A549 (cell line): ENCODE measurements around the gene MRPL28. TPM values are rescaled to one million over a fixed set of nuclear protein-coding genes. Genes with fewer than 3 reads are reported as not detected.

ENCODE experiments used
- ATAC-seq, 2 experiments: fragments of 200-7000 bp in 1 of 2; fragments of >200 bp in 1 of 2; cut with Nextera tagmentation in 1 of 2; cut with Tn5 transposase in 1 of 2; 3 replicates each; pipeline versions ENCODE4 v1.8.0 to v1.9.1; 2018 to 2020; ENCODE audit warnings: mild to moderate bottlenecking in 1 of 2, moderate library complexity in 1 of 2
- CTCF ChIA-PET: fragments of 300-600 bp; sonication (Branson Sonifier 250); formaldehyde crosslinking; extraction: SDS; loops from one replicate; lab custom pipeline; 2021; ENCODE audit warnings: antibody characterized with exemption, inconsistent platforms; lab: Yijun Ruan, JAX
- POLR2A ChIA-PET: fragments of 350-600 bp; formaldehyde crosslinking; extraction: SDS; loops from one replicate; lab custom pipeline; 2021; ENCODE audit warnings: antibody characterized with exemption, inconsistent platforms; lab: Yijun Ruan, JAX
- DNase-seq, 2 experiments: peaks; one replicate each; pipeline versions ENCODE4 v3.0.0 to v3.0.0-alpha.2; 2011 to 2016; ENCODE audit warnings: low read depth in 1 of 2, low spot score in 1 of 2
- FAIRE-seq: peaks from 2 replicates; lab custom pipeline; 2011; peaks lifted over from hg19 to GRCh38; lab: Jason Lieb, UNC
- H3K27ac ChIP-seq, 2 experiments: fragments of >200 bp; sonication (Bioruptor Twin); formaldehyde crosslinking; 3 replicates each; pipeline ENCODE4 v1.5.1; 2016 to 2017
- H3K4me1 ChIP-seq: fragments of >200 bp; sonication (Bioruptor Twin); formaldehyde crosslinking; 3 replicates; pipeline ENCODE4 v1.6.1; 2016
- H3K4me2 ChIP-seq: fragments of >200 bp; sonication (Bioruptor Twin); formaldehyde crosslinking; 3 replicates; pipeline ENCODE4 v1.6.1; 2016
- H3K4me3 ChIP-seq: fragments of >200 bp; sonication (Bioruptor Twin); formaldehyde crosslinking; 3 replicates; pipeline ENCODE4 v1.5.1; 2016
- H3K9me3 ChIP-seq: fragments of >200 bp; sonication (Bioruptor Twin); formaldehyde crosslinking; 3 replicates; pipeline ENCODE4 v1.6.1; 2016
- EP300 ChIP-seq, 2 experiments: fragments of >200 bp; sonication (Bioruptor Twin); formaldehyde crosslinking; IDR thresholded peaks; 2 replicates in 1 of 2; 3 replicates in 1 of 2; pipeline ENCODE4 v1.6.1; 2016 to 2017
- FOXS1 ChIP-seq: fragments of 250-450 bp; sonication (Bioruptor Pico); IDR thresholded peaks from 2 replicates; pipeline ENCODE4 v1.5.0; 2020; ENCODE audit warnings: mild to moderate bottlenecking, moderate library complexity
- HEYL ChIP-seq: fragments of 250-450 bp; sonication (Bioruptor Pico); IDR thresholded peaks from 2 replicates; pipeline ENCODE4 v1.8.0; 2021; ENCODE audit warnings: mild to moderate bottlenecking, moderate library complexity
- JUN ChIP-seq, 2 experiments: fragments of >200 bp; sonication (Bioruptor Twin); formaldehyde crosslinking; IDR thresholded peaks; 2 replicates in 1 of 2; 3 replicates in 1 of 2; pipeline ENCODE4 v1.6.1; 2016 to 2017
- POLR2A ChIP-seq: IDR thresholded peaks from 2 replicates; pipeline ENCODE4 v1.6.1; 2012; ENCODE audit warnings: mild to moderate bottlenecking, low read length
- RAD21 ChIP-seq, 2 experiments: fragments of >200 bp in 1 of 2; sonication (Bioruptor Twin) in 1 of 2; formaldehyde crosslinking in 1 of 2; IDR thresholded peaks in 1 of 2; conservative IDR thresholded peaks in 1 of 2; 2 replicates in 1 of 2; 3 replicates in 1 of 2; pipeline ENCODE4 v1.6.1; 2012 to 2018; ENCODE audit warnings: inconsistent platforms in 1 of 2
- WGBS: methylation state at CpG from one replicate; pipeline ENCODE4 v1.1.6; 2017; ENCODE audit errors: missing lambda C conversion rate; 5-methylcytosine and 5-hydroxymethylcytosine counted together
- polyA plus RNA-seq, 4 experiments: library from polyadenylated mRNA; depleted of rRNA in 3 of 4; stranded (reverse); fragments of >200 nt; fragmentation: RNase III in 1 of 4; extraction: RNeasy Plus Mini Kit Qiagen cat#74134 plus additional on column Dnase treatment in 1 of 4; gene quantifications; 2 replicates in 3 of 4; 3 replicates in 1 of 4; pipeline ENCODE4 v1.2.3, GENCODE V29; 2011 to 2017
- TF ChIP-seq, protein P1 (sequence below): fragments of >200 bp; sonication (Bioruptor Twin); formaldehyde crosslinking; IDR thresholded peaks from 3 replicates; pipeline ENCODE4 v1.5.1; 2016
- TF ChIP-seq, protein P2 (sequence below): fragments of 450-650 bp; IDR thresholded peaks from 2 replicates; pipeline ENCODE4 v1.6.1; 2014; ENCODE audit warnings: antibody characterized with exemption
- TF ChIP-seq, protein P3 (sequence below): fragments of 200-600 bp; sonication (generic); IDR thresholded peaks from 2 replicates; pipeline ENCODE4 v1.6.1; 2016; ENCODE audit warnings: antibody characterized with exemption, mild to moderate bottlenecking, moderate library complexity
- TF ChIP-seq, protein P4 (sequence below): IDR thresholded peaks from 2 replicates; pipeline ENCODE4 v1.6.1; 2012; ENCODE audit warnings: low read depth, borderline replicate concordance

Gene MRPL28
- polyA plus RNA-seq, 2 of the 4 experiments (the other 2 are of a cell fraction): 130 to 139 TPM

DNA sequence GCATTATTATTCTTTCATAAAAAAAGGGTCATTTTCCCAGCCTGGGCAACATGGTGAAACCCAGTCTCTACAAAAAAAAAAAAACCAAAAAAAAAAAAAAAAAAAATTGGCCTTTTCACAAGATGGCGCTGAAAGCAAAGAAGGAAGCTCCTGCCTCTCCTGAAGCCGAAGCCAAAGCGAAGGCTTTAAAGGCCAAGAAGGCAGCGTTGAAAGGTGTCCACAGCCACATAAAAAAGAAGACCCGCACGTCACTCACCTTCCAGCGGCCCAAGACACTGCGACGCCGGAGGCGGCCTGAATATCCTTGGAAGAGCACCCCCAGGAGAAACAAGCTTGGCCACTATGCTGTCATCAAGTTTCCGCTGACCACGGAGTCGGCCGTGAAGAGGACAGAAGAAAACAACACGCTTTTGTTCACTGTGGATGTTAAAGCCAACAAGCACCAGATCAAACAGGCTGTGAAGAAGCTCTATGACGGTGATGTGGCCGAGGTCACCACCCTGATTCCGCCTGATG lies 16.4 kb upstream of the MRPL28 start:
- ChIA-PET CTCF (interaction anchor here (0.6 to 1.2 kb wide), 10 partner anchors 15 to 199 kb away, joined by 3 to 4 read pairs (median 3); partner anchors contain the start of gene DECR2), POLR2A (interaction anchor here (0.6 to 1.5 kb wide), 3 partner anchors 14 to 342 kb away, joined by 5 read pairs; no protein-coding TSS in a partner anchor)
- TF ChIP-seq EP300 (IDR thresholded peaks at IDR 0.05): no peak
- no peak for TF ChIP-seq FOXS1
- TF ChIP-seq, protein P1, sequence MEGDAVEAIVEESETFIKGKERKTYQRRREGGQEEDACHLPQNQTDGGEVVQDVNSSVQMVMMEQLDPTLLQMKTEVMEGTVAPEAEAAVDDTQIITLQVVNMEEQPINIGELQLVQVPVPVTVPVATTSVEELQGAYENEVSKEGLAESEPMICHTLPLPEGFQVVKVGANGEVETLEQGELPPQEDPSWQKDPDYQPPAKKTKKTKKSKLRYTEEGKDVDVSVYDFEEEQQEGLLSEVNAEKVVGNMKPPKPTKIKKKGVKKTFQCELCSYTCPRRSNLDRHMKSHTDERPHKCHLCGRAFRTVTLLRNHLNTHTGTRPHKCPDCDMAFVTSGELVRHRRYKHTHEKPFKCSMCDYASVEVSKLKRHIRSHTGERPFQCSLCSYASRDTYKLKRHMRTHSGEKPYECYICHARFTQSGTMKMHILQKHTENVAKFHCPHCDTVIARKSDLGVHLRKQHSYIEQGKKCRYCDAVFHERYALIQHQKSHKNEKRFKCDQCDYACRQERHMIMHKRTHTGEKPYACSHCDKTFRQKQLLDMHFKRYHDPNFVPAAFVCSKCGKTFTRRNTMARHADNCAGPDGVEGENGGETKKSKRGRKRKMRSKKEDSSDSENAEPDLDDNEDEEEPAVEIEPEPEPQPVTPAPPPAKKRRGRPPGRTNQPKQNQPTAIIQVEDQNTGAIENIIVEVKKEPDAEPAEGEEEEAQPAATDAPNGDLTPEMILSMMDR: peak; percentile 40
- peak; percentile 45 to 47; a peak in 4 of 5 replicates for TF ChIP-seq RAD21 (conservative IDR thresholded peaks at IDR 0.05 in 1 of 2, IDR thresholded peaks at IDR 0.05 in 1 of 2)
- 80% methylated on average over 19 of the region's 19 CpGs for WGBS
- Histone ChIP-seq H3K4me1 (peaks cover 6% of the 10 kb centered on the region; the same call in 1 of the 3 replicates), H3K4me2 (no peak overlapping the region), H3K27ac (no peak overlapping the region), H3K4me3 (no peak overlapping the region), H3K9me3 (no peaks in the 10 kb centered on the region)
- FAIRE-seq: no peak
- no peak for ATAC-seq
- no peak for DNase-seq

DNA sequence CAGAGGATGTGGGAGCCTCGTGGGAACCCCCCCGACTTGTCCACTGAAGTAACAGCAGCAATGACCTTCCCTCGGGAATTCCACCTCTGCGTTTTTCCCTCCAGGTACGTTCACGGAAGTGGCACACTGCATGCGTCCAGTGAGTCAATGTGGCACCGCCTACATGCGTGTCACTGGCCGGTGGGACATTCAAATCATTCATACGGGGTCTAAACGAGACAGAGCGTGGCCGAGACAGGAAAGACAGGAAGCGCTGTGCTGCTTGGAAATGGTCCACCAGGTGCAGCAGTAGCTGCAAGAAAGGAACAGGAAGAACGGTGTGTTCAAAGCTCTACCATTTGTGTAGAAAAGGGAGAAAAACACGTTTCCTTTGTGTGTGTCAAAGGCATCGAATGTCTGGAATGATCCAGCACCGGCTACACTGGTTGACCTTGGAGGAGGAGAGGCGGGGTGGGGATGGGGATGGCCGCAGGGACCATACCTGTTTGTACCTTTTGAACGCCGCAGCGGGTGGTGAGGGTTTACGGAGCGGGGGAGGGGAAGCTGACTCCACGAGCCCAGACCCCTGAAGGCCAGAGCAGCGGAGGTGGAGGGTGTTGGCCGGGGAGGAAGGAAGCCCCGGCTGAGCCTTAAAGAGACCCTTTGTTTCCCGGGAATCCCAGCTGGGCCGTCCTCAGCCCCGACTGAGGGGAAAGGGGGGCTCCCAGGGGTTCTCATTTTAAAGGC lies 13.2 kb upstream of the MRPL28 start:
- 85% methylated on average over 32 of the region's 33 CpGs for WGBS
- TF ChIP-seq POLR2A (0 out of 2 replicates have a peak, but pooled peaks have one; percentile 7), JUN (IDR thresholded peaks at IDR 0.05) (no peak), HEYL (CRISPR knock-in tag) (no peak)
- TF ChIP-seq, protein P2, sequence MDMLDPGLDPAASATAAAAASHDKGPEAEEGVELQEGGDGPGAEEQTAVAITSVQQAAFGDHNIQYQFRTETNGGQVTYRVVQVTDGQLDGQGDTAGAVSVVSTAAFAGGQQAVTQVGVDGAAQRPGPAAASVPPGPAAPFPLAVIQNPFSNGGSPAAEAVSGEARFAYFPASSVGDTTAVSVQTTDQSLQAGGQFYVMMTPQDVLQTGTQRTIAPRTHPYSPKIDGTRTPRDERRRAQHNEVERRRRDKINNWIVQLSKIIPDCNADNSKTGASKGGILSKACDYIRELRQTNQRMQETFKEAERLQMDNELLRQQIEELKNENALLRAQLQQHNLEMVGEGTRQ: no peak
- TF ChIP-seq, protein P3, sequence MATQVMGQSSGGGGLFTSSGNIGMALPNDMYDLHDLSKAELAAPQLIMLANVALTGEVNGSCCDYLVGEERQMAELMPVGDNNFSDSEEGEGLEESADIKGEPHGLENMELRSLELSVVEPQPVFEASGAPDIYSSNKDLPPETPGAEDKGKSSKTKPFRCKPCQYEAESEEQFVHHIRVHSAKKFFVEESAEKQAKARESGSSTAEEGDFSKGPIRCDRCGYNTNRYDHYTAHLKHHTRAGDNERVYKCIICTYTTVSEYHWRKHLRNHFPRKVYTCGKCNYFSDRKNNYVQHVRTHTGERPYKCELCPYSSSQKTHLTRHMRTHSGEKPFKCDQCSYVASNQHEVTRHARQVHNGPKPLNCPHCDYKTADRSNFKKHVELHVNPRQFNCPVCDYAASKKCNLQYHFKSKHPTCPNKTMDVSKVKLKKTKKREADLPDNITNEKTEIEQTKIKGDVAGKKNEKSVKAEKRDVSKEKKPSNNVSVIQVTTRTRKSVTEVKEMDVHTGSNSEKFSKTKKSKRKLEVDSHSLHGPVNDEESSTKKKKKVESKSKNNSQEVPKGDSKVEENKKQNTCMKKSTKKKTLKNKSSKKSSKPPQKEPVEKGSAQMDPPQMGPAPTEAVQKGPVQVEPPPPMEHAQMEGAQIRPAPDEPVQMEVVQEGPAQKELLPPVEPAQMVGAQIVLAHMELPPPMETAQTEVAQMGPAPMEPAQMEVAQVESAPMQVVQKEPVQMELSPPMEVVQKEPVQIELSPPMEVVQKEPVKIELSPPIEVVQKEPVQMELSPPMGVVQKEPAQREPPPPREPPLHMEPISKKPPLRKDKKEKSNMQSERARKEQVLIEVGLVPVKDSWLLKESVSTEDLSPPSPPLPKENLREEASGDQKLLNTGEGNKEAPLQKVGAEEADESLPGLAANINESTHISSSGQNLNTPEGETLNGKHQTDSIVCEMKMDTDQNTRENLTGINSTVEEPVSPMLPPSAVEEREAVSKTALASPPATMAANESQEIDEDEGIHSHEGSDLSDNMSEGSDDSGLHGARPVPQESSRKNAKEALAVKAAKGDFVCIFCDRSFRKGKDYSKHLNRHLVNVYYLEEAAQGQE: no peak
- TF ChIP-seq, protein P4, sequence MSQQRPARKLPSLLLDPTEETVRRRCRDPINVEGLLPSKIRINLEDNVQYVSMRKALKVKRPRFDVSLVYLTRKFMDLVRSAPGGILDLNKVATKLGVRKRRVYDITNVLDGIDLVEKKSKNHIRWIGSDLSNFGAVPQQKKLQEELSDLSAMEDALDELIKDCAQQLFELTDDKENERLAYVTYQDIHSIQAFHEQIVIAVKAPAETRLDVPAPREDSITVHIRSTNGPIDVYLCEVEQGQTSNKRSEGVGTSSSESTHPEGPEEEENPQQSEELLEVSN: no peak
- ATAC-seq: no peak
- H3K9me3 ChIP-seq: no peaks in the 10 kb centered on the region
- no peak overlapping the region for H3K4me3 ChIP-seq
- POLR2A ChIA-PET: interaction anchor here (0.5 to 1.0 kb wide), 2 partner anchors 18 to 1228 kb away, joined by 3 to 5 read pairs; partner anchors contain the start of genes CRAMP1, DECR2 and IFT140
- H3K4me1 ChIP-seq: peaks cover 10% of the 10 kb centered on the region; the same call in 2 of the 3 replicates
- no peak for DNase-seq
- CTCF ChIA-PET: interaction anchor here (1.3 to 1.9 kb wide), 3 partner anchors 9 to 27 kb away, joined by 3 to 4 read pairs (median 4); no protein-coding TSS in a partner anchor
- FAIRE-seq: no peak
- H3K4me2 ChIP-seq: no peak overlapping the region
- H3K27ac ChIP-seq: no peak overlapping the region
